Activated CD4-positive, alpha-beta T cell treated with anti-CD3 and anti-CD28 coated beads for 1 hour (primary cell): ENCODE data around the gene CCDC91.

ENCODE experiments used
- DNase-seq: peaks from one replicate; pipeline ENCODE4 v3.0.0-alpha.2; 2020

Gene CCDC91

DNA sequence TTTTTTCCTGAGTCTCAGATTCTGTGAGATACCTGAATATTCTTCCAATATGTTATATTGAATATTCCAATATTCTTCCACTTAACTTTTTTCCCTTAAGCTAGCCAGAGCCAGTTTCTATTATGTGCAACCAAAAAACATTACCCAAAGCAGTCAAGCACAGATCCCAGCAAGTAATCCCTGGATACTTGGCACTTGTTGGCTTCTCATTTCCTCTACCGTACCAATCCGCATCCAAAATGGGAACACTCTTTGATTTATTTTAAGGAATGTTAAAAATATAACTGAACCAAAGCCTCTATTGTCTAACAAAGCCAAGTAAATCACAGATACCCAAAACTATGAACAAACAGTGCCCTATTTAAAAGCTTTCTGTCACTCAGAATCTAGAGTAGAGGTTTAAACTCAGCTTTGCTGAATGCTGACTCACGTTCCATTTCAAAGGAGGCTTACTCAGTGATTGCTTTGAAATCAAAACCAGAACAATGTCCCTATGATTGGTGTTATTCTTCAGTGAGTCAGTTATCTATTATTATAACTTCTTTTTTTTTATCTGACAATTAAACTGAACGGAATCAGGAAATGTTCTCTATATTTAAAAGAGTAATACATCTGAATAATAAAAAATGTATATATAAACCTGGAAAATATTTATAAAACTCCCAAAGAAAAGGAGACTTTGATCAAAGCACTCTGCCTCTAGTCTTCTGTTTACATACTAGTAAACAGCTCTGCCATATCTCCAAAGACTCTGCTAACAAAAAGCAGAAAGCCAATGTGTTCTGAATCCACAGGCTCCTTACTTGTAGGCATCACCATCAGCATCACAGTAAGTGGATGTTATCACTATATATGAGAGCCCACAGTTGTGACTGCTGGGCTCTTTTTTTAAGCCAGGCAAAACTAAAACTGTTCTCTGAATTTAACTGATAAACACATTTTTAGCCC lies 360.8 kb downstream of the CCDC91 start:
- DNase-seq, result no peak

DNA sequence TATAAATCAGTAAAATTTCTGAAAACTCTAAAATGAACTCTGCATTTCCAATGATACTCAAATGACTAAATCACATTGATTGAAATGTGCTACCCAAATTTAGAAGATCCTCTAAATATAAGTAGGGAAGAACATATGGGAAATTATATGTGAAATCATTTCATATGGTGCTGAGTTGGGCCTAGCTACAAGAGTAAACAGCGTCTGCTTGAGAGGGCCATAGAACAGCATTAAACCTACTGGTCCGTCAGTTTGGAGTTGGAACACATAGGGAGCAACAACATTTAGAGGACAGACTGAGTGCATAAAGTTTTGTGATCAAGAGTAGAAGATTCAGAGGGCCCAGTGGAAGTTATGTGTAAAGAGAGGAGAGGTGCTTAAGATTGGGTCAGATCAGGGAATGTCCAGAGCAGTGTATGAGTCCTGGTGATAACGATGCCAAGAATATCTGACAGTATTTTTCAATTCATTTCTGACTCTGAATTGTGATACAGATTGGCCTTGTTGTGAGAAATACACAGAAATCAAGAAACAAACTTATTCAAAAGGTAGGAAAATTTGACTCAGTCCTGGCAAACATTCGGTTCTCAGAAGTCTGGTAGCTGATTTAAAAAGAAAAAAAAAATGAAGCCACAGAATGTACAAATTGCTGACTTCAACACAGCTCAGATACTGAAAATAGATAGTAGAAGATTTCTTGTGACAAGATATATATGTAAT lies 362.2 kb downstream of the CCDC91 start:
- no peak for DNase-seq

DNA sequence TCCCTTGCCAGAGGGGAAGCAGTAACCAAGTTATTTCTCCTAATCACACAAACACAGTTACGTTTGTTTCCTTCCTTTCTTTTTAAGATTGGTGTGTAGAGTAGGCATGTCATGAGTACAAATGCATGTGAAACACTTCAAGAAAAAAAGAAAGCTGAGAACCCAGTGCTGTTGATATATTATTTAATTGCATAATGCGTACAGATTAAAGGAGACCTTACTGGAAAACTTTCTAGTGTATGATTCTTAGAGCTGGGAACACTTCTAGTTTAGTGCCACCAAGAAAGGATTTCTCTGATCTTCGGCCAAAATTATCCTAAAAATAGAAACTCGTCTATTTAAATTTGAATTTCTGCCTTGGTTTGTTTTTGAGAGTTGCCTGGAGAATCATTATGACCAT lies 365.5 kb downstream of the CCDC91 start:
- no peak for DNase-seq

DNA sequence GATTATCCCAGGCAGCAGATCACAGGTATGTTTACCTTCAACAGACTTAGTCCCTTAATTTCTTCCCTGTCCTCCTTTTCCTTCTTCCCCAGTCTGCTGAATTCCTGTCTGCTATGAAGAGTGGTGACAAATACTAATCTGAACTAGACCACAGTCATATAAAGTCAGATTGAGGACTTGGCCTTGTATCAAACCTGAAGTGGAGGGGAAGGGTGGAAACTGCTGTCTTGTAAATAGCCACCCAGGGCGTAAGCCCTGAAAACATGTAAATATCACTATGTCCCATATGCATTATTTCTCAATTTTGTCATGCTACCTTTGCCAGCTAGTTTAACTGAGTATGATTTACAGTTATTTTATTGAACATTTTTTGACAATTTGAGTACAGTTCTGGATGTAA lies 368.0 kb downstream of the CCDC91 start:
- DNase-seq, result no peak

DNA sequence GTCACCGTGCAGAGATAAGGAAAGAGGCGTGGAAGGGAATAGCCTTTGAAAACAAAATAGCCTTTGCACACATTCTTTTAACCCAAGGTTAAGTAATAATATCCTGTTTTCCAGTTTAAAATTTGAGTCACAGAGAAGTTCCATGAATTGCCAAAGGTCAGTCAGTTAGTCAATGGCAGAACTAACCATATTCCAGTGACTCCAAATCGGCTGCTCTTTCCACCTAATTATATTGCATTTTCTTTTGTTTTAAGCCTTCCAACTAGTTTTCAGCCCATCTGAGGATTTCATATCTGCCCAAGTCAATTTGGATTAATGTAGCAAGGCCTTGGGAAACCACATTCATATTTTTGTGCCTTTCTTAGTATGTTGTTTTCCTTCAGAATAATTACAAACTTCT lies 373.0 kb downstream of the CCDC91 start:
- no peak for DNase-seq

DNA sequence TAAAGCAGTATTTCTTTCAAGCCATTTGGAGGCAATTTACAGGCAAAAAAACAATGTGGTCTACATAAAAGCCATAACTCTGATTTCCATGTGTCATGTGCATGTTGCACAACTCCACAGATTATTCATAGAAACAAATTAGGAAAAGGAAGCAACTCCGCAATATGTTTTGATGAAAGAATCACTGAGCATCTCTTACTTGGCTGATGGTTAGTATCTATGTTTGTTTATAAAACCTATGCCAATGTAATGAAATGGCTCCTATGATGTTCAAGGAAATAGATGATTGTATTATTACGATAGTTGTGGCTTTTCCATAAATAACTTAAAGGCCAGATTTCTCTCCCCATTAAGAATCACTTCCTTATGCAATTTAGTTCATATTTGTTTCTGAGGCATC lies 373.7 kb downstream of the CCDC91 start:
- DNase-seq, result no peak

DNA sequence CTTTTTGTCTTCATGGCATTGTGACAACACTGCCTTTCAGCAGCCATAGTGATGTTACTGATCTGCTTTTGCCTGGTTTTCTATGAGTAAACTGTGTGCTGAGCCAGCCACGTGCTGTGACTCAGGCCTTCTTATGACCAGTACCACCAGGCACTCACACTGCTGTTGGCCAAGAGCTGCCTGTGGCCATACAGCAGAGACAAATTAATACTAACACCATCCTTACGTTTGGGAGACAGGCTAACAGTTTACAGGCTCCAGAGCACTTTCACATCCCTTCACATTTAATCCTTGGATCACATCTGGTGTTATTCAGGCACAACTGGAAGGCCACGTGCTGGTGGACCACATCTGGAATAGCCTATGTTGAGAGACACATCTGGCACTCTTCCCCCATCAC lies 377.9 kb downstream of the CCDC91 start:
- DNase-seq, result no peak

DNA sequence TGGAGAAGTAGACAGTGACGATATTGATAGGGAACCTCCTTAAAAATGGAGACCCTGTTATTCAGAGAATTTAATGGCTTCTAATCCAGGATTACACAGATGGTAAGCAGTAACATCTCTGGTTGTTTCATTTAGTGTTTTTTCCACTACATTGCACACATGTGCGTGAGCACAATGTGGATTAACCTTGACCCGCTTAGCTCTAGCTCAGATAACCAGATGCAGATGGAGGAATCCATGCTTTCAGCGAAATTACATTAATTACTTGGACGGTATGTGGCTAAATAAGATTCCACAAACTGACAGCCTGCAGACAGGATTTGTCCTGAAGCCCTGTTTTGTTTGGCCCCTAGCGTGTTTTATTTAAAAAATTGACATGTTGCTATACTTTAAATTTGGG lies 378.4 kb downstream of the CCDC91 start:
- no peak for DNase-seq

DNA sequence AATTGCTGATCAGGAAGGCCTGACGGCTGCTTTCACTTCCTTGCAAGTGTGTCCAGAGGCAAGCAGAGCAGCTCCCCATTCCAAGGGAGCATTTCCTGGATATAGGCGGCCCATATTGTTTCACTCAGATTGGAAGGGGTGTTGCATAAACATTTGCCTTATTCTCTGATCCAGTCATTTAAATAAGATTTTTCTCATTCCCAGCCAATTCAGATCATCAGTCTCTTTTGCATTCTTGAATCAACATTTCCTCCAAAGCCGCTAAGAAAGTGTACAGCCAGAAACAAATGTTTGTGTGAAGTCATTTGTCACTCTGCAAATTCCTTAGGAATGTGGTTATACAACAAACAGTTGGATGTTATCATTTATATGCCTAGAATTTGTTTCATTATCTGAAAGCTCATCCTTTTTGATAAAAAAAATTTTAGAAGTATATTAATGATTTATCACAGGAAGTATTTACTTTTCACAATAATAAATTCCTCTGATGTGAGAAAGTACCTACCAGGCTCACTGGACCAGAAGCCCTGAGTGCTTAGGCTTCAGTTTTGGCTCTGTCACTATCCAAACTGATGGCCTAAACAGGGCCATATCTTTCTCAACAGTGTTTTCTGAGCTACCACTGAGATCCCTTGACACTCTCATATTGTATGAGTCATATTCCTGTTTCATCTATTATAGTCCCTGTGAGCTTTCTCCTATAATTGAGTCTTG lies 379.6 kb downstream of the CCDC91 start:
- no peak for DNase-seq

DNA sequence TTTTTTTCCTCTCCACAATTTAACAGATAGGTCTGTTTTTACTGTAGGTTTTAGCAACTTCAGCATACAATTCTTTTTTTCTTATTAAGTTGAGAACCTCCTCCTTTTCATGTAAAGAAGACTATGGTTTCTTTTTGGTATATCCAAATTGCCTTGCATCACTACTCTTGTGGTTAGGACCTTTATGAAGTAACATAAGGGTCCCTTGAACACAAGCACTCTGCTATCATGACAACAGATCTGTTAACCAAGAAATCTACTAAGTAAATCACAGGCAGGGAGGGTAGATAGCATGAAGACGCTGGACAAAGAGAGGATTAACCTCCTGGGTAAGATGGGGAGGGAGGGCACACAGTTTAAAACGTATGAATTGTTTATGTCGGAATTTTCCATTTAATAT lies 380.6 kb downstream of the CCDC91 start:
- no peak for DNase-seq

DNA sequence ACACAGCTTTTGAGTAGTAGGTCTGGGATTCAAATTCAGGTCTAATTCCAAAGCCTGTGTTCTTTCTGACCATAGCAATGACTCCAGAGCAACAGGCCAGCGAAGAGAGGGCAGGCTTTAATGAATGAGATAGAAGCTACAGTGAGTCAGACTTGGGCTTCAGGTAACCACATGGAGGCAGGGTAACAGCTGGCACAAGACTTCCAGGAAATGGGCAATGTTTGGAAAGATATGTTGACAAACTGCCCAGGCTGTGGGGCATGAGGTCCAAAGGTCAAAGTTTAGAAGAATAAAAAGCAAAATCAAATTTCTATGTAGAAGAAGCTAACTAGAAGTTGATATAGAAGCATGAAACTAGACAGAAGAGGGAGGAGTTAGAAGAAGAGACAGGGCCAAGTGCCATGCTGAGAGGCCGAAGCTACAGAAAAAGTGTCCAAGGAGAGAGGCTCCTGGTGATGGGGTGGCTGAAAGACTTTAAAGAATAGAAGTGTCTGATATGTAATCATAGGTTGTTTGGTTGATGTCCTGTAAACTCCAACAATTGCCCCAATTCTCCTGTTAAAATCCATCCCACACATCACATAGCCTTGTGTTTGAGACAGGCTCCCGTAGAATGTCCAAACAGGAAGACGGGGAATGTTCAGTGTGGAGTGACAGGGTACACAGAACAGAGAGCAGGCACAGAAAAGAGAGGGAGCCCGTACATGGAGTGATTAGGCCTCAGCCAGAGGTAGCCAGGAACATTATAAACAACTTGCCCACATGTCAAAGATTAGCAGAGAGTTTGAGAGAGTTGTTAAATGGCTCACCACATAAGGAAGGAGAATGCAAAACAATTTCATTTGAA lies 384.7 kb downstream of the CCDC91 start:
- DNase-seq, result no peak

DNA sequence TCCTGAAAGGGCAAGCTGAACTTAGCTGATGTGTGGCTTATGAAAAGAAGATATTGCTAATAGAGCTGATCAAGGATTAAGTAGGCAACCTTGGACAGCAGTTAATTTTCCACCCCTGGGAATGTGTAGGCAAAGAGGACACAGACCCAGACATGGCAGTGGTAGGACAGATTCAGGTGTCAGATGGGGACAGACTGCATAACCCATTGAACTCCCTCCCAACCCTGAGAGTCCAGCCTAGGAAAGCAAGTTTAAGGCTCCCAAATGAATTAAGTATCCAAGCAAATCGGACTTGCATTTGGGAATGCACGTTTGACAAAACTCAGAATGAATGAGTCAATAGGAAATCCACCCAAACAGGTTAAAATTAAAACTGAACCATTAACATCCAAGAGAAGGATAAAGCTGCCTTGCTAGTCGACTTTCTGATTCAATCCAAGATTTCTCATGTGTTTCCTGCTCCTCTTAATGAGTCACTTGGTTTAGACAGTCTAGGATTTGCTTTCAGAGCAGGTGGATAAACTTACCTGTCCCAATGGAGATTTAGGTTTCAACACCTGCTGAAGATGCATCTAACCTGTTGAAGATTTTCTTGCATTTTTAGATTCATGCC lies 385.4 kb downstream of the CCDC91 start:
- DNase-seq, result no peak

DNA sequence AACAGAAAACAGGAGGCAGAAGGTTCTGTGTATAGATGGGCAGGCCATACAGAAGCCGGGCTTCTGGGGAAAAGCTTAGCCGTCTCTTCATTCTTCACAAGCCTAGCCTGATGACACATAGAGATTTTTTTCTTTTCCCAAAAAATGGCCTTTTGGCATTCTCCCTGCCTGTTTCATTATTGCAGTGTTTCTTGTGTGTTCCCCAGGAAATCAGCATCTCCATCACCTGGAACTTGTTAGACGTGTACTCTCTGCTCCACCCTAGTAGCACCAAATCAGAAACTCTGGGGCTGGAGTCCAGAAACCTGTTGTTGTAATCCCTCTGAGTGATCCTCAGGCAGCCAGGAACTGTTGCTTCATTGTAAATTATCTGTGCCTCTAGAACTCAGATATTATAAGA lies 388.1 kb downstream of the CCDC91 start:
- DNase-seq, result no peak

DNA sequence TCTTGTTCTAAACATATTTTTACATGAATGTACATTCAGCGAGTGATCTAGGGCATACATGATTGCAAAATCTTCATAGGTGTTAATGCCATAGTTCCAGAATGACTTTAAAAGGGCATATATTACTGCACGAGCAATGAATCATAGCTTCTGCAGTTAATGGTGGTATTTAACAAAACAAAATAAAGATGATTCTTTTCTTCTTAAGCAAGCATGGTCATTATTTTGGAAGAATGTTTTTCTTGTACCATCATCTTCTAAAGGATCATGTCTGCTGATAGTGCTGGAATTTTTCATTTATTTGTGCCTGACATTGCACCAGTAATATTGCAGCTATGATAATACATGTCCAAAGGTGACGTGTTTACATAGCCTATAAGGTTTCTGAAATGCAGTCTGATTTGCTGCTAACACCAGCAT lies 388.6 kb downstream of the CCDC91 start:
- no peak for DNase-seq

DNA sequence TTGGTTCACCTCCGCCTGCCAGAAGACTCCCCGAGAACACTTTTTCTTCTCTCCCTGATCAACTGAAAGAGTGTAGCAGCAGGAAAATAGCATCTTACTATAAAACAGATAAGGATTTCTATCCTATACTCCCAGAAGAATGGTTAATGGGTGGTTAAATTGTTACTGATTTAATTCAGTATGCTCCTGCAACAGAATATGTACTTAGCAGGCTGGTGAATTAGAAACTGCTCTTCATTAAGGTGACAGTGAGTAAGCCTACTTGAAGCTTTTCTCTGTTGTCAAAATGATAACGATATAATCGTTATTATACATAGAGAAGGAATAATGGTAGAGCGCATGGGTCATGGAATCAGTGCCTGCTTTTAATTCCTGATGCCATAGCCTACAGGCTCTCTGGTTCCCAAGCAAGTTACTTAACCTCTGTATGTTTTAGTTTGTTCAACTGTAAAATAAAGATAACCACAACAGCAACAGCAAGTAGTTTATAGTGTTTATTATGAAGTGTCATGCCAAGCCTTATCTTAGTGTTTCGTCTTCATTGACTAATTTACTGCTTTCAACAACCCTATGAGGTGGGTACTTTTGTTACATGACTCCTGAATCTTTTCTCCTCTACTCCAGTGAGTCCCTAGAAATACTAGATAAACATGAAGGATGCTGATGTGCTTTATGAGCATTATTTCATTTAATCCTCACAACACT lies 392.6 kb downstream of the CCDC91 start:
- no peak for DNase-seq

DNA sequence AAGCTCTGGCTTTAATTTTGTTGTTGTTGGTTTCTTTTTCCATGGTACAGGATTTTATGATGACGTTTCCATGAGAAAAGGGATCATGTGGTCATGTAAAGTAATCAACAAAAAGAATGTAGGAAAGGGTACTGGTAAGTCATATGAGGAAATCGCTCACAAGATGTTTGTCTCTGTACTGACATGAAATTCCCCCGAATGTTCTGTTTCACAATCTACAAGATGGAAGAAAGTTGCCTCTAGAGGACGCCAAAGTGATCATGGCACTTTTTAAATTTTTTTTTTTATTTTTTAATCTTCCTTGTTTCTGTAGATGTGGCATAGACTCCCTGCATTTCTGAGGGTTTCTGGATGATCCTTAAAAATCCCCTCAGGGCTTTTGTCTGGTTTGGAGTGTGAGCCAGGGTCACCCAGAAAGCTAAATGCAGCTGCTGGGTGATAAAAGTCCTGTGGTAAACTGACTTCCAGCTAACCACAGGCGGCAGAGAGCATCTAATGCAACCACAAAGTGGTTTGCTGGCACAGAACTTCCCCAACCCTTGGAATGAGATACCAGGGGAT lies 393.5 kb downstream of the CCDC91 start:
- no peak for DNase-seq

DNA sequence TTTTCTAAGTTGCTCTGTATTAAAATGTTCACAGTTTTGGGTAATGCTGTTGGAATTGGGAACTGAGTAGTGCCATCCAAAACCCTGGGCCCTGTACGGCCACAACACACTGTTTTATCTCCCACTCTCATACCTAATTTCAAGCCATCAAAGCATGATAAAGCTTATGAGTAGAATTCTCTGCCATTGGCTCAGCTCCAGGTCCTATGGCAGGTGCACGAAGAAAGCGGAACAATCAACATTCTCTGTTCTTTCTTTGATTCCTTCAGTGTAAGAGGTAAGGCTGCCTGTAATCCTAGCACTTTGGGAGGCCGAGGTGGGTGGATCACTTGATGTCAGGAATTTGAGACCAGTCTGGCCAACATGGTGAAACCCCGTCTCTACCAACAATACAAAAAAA lies 394.9 kb downstream of the CCDC91 start:
- DNase-seq, result no peak

DNA sequence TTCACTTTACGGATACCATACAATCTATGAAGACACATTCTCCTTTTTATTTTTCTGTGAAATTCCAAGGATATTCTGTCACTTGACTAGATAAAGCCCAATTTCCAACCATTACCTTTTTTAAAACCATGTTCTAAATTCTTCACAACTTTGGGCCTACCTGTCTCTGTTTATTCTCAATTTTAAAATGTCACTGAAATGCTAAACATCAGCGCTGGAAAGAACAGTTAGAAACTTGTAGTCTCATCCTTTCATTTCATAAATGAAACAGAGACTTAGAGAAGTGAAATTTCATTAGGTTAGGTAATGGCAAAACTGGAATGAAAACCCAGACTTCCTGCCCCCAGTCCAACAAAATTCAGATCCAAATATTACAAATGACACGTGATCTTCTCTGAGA lies 396.2 kb downstream of the CCDC91 start:
- DNase-seq, result no peak

DNA sequence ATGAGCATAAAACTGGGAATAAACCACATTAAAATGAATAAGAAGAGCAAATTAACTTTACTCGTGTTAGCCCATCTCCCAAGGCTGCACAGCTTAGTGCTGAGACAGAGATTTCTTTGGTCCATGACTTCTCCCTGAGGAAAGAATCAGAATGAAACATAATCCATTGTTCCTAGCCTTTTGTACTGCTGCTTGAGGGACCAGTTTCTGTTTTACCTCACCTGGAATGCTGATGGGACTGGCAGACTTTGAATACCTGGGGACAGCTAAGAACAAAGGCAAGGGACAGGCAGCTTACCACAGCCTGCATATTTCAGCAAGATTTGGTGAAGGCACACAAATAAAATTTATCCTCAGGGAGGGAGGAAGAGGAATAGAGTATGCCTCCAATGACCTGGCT lies 401.6 kb downstream of the CCDC91 start:
- no peak for DNase-seq
